Ascending aorta (tissue), 2 donors: ENCODE results near the gene CTIF. TPM values are rescaled to one million over a fixed set of nuclear protein-coding genes. Genes with fewer than 3 reads are reported as not detected.

Experiments
- DNase-seq, 2 donors: peaks; one replicate each; pipeline ENCODE4 v3.0.0-alpha.2; 2019; ENCODE audit warnings: low spot score in 2 of 2
- H3K27ac ChIP-seq, 2 donors: fragments of 200-600 bp; sonication (generic); one replicate each; pipeline ENCODE4 v1.5.1; 2016 to 2017; ENCODE audit warnings: mild to moderate bottlenecking in 1 of 2
- H3K27me3 ChIP-seq: fragments of 200-600 bp; sonication (generic); one replicate; pipeline ENCODE4 v1.5.1; 2017
- H3K36me3 ChIP-seq, 2 donors: fragments of 200-600 bp; sonication (generic); one replicate each; pipeline ENCODE4 v1.5.1; 2016
- H3K4me1 ChIP-seq, 2 donors: fragments of 200-600 bp; sonication (generic); one replicate each; pipeline ENCODE4 v1.5.1; 2016 to 2017; ENCODE audit warnings: mild to moderate bottlenecking in 1 of 2
- H3K4me3 ChIP-seq, 2 donors: fragments of 200-600 bp; sonication (generic); one replicate each; pipeline ENCODE4 v1.5.1; 2016 to 2017; ENCODE audit warnings: mild to moderate bottlenecking in 1 of 2
- H3K9me3 ChIP-seq, 2 donors: fragments of 200-600 bp; sonication (generic); one replicate each; pipeline ENCODE4 v1.5.1; 2016
- intact Hi-C: fragments of 100-400 bp; cut with DNase I; formaldehyde crosslinking; loops from one replicate; pipeline ENCODE4 v1.15.1; 2023
- total RNA-seq: library from RNA; depleted of rRNA; stranded (reverse); fragments of >200 nt; gene quantifications from one replicate; pipeline ENCODE4 v1.1.0, GENCODE V29; 2016
- TF ChIP-seq, protein P1 (sequence below), 3 experiments: fragments of 200-600 bp in 2 of 3; fragments of 450-650 bp in 1 of 3; sonication (generic) in 2 of 3; IDR thresholded peaks; one replicate each; pipeline ENCODE4 v1.5.1; 2016 to 2019; ENCODE audit warnings: antibody characterized with exemption in 3 of 3, mild to moderate bottlenecking in 1 of 3, moderate library complexity in 1 of 3

Gene CTIF
- total RNA-seq, 1 donor from 2014 or later: 55.3 TPM

DNA sequence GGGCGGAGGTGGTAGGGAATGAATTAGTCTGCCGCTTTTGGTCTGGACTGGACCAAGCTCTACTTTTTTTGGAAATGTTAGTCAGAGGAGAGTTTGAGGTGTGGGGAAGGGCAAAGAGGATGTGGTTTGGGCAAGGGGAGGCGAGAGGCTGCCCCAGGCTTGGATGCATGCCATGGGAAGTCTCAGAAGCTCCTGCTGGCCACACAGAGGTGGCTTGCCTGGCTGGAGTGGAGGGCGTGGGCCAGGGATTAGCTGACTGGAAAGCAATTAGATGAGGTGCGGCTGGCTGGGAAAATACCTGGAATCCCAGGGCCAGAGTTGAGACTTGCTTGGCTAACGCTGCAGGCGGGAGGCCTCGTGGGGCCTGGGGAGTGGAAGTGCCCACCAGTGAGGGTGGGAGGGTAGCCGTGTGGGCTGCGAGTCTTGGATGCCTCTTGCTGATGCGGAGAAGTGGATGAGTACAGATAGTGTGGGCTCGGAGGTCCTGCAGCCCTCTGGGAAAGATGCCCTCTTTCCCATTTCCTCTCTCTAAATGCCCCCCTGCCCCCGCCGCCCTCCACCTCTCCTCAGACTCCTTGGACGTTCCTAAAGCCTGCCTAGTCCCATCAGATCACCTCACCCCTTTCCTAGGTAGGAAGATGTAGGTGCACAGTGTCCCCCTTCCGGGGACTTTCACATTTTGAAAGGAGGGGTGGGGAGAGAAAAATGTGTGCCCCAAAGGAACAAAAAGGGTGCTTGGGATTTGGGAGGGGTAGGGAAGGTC is 294.3 kb downstream of the CTIF start:
- intact Hi-C loops: no loop called here
- Histone ChIP-seq H3K27ac (peak overlapping the region; percentile 51 to 52), H3K4me3 (peak overlapping the region in 1 of 2 donors; percentile 4), H3K4me1 (peaks cover 13 to 58% of the 10 kb centered on the region in 2 donors), H3K9me3 (no peaks in the 10 kb centered on the region), H3K36me3 (no peaks in the 10 kb centered on the region), H3K27me3 (no peaks in the 10 kb centered on the region)
- TF ChIP-seq, protein P1, sequence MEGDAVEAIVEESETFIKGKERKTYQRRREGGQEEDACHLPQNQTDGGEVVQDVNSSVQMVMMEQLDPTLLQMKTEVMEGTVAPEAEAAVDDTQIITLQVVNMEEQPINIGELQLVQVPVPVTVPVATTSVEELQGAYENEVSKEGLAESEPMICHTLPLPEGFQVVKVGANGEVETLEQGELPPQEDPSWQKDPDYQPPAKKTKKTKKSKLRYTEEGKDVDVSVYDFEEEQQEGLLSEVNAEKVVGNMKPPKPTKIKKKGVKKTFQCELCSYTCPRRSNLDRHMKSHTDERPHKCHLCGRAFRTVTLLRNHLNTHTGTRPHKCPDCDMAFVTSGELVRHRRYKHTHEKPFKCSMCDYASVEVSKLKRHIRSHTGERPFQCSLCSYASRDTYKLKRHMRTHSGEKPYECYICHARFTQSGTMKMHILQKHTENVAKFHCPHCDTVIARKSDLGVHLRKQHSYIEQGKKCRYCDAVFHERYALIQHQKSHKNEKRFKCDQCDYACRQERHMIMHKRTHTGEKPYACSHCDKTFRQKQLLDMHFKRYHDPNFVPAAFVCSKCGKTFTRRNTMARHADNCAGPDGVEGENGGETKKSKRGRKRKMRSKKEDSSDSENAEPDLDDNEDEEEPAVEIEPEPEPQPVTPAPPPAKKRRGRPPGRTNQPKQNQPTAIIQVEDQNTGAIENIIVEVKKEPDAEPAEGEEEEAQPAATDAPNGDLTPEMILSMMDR (IDR thresholded peaks at IDR 0.05): no peak
- peak in 1 of 2 donors; percentile 76 for DNase-seq

- TF ChIP-seq, protein P1 (IDR thresholded peaks at IDR 0.05): no peak
- H3K27me3 ChIP-seq: no peaks in the 10 kb centered on the region
- DNase-seq: peak in 1 of 2 donors; percentile 64
- intact Hi-C loops: no loop called here
- no peaks in the 10 kb centered on the region for H3K36me3 ChIP-seq
- peak overlapping the region; percentile 51 to 52 for H3K27ac ChIP-seq
- H3K9me3 ChIP-seq: no peaks in the 10 kb centered on the region
- H3K4me1 ChIP-seq: peaks cover 6 to 57% of the 10 kb centered on the region in 2 donors
- peak overlapping the region; percentile 7 to 13 for H3K4me3 ChIP-seq
These were observed 295.0 kb downstream of the CTIF start for GRCh38 chr18:48833701-48834412.

DNA sequence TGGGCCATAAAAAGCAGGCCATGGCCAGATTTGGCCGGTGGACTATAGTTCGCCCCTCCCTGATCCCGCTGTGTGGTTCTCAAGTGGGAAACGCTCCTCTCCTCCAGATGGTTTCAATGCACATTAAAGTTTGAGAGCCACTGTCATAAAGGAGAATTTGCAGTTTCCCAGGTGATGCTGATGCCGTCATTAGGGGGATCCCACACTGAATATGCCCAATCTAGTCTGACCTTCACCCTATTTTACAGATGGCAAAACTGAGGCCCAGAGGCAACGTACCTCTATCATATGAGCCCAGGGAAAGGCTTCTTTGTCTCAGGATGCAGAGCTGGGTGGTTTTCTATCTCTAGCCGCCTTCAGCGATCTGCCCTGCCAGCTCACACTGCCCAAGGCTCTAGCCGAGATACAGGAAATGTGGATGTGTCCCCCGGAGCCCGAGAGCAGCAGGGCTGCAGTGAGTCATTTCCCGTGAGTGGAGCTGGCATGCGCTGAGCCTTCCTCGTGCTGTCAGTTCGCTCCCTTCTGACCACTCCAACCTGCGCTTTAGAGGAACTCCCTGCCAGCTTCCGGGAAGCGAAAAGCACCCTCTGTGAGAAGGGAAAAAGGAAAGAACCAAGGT is 295.7 kb downstream of the CTIF start:
- intact Hi-C loops: no loop called here
- Histone ChIP-seq H3K4me3 (peak overlapping the region; percentile 7 to 13), H3K9me3 (no peaks in the 10 kb centered on the region), H3K36me3 (no peaks in the 10 kb centered on the region), H3K4me1 (peaks cover 5 to 55% of the 10 kb centered on the region in 2 donors), H3K27me3 (no peaks in the 10 kb centered on the region), H3K27ac (peak overlapping the region; percentile 51 to 52)
- TF ChIP-seq, protein P1 (IDR thresholded peaks at IDR 0.05): no peak
- peak; percentile 73 to 94 for DNase-seq

GRCh38 chr18:48835119-48835518 is 296.3 kb downstream of the CTIF start:
- TF ChIP-seq, protein P1 (IDR thresholded peaks at IDR 0.05): no peak
- Histone ChIP-seq H3K27me3 (no peaks in the 10 kb centered on the region), H3K4me1 (peaks cover 4 to 54% of the 10 kb centered on the region in 2 donors), H3K4me3 (no peak overlapping the region), H3K27ac (peak overlapping the region; percentile 26 to 52), H3K36me3 (no peaks in the 10 kb centered on the region), H3K9me3 (no peaks in the 10 kb centered on the region)
- intact Hi-C loops: no loop called here
- DNase-seq: no peak

DNA sequence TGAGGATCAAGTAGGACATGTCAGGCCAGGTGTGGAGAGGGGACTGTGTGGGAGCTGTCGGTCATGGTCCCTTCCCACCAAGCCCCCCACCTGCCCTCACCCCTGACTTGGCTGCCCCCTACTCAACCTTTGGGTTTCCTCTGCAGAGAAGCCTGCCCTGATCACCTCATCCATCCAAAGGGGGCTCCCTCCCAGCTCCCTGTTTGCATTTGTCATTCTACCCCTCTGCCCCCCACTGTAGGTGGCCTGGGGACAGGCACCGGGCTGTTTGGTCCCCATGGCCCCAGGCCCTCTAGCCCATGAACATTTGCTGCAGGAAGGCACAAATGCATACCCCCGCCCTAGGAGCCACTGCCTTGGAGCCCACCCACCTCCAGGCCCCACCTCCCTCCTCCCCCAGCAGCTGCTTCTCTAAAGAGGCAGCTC is 296.9 kb downstream of the CTIF start:
- H3K27ac ChIP-seq: peak overlapping the region in 1 of 2 donors; percentile 33
- no peaks in the 10 kb centered on the region for H3K9me3 ChIP-seq
- peak in 1 of 2 donors; percentile 56 for DNase-seq
- intact Hi-C loops: no loop called here
- no peaks in the 10 kb centered on the region for H3K36me3 ChIP-seq
- H3K4me3 ChIP-seq: no peak overlapping the region
- H3K4me1 ChIP-seq: peaks cover 4 to 54% of the 10 kb centered on the region in 2 donors
- H3K27me3 ChIP-seq: no peaks in the 10 kb centered on the region
- TF ChIP-seq, protein P1 (IDR thresholded peaks at IDR 0.05): no peak
